Bronchial epithelial cell (primary cell): Measurements from ENCODE around the gene NET1. TPM values are rescaled to one million over a fixed set of nuclear protein-coding genes. Genes with fewer than 3 reads are reported as not detected.

Source experiments
- DNase-seq: peaks from one replicate; pipeline ENCODE4 v3.0.0-alpha.2; 2010; ENCODE audit warnings: low read depth
- FAIRE-seq: peaks from 2 replicates; lab custom pipeline; 2011; peaks lifted over from hg19 to GRCh38; lab: Jason Lieb, UNC
- H3K27me3 ChIP-seq: 2 replicates; pipeline ENCODE4 v1.5.1; 2011; ENCODE audit warnings: low read length; ENCODE audit not compliant: control insufficient read depth, insufficient read depth
- H3K36me3 ChIP-seq: 2 replicates; pipeline ENCODE4 v1.5.1; 2011; ENCODE audit warnings: low read length; ENCODE audit not compliant: control insufficient read depth, insufficient read depth
- H3K4me3 ChIP-seq: 2 replicates; pipeline ENCODE4 v1.5.1; 2011; ENCODE audit warnings: mild to moderate bottlenecking, low read depth, low read length, control low read depth
- total RNA-seq: library from RNA; depleted of rRNA; stranded (reverse); fragments of >200 nt; gene quantifications from 2 replicates; pipeline ENCODE4 v1.2.1, GENCODE V29; 2014
- TF ChIP-seq, protein P1 (sequence below): IDR thresholded peaks from 2 replicates; pipeline ENCODE4 v1.5.1; 2011; ENCODE audit warnings: mild to moderate bottlenecking, moderate library complexity, low read length, control low read depth, inconsistent platforms; ENCODE audit not compliant: insufficient read depth, severe bottlenecking

Gene NET1
- total RNA-seq, 1 donor from 2014 or later, result 118 TPM

DNA sequence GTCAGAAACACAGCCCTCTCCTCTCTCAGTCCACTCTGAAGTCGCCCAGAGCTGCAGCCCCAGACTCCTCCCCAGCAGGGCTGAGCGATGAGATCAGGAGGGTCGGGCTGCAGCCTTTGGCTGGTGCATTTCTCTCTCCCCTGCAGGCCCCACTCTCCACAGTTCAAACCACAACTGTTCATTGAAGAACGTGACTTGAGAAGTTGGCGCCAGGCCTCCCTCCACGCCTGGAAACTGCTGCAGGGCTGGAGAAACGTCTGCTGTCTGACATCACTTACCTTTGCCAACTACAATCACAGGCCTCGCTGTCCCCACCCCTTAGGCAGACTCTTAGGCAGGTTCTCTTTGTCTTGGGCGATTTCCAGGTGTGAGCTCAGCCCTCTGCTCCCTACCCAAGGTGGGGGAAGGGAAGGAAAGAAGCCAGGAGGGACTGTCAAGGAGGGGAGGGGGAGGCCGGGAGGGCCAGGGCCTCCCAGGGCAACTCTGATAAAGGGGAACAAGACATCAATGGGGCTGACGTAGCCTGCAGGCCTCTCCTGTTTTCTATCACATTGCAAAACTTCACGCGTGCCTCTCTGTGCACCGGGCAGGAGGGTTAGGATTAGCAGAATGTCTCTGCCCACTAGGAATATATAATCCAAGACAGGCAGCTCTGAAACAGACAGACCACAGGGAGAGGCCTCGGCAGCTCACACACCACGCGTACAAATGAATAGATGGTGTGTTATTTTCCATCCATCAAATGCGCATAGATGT is 54.3 kb downstream of the NET1 start:
- FAIRE-seq (peak; percentile 93), DNase-seq (peak; percentile 94)
- TF ChIP-seq, protein P1, sequence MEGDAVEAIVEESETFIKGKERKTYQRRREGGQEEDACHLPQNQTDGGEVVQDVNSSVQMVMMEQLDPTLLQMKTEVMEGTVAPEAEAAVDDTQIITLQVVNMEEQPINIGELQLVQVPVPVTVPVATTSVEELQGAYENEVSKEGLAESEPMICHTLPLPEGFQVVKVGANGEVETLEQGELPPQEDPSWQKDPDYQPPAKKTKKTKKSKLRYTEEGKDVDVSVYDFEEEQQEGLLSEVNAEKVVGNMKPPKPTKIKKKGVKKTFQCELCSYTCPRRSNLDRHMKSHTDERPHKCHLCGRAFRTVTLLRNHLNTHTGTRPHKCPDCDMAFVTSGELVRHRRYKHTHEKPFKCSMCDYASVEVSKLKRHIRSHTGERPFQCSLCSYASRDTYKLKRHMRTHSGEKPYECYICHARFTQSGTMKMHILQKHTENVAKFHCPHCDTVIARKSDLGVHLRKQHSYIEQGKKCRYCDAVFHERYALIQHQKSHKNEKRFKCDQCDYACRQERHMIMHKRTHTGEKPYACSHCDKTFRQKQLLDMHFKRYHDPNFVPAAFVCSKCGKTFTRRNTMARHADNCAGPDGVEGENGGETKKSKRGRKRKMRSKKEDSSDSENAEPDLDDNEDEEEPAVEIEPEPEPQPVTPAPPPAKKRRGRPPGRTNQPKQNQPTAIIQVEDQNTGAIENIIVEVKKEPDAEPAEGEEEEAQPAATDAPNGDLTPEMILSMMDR, result no peak
- Histone ChIP-seq H3K36me3 (no peaks in the 10 kb centered on the region), H3K27me3 (no peaks in the 10 kb centered on the region), H3K4me3 (no peak overlapping the region)

DNA sequence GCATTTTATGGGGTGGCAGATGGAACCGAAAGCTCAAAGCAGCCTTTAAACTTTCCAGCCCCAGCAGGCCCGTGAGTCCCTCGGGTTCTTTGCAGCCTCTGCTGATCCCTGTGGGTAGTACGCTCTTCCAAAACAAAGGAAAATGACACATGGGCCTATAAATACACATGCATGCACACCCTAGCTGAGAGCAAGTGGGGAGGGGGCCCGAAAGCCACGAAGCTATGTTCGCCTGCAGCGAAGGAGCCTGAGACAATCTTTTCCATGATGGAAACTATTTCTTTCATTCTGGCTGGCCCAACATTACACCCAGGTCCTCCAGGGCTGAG is 54.8 kb downstream of the NET1 start:
- DNase-seq (no peak), FAIRE-seq (peak; percentile 32)
- no peak overlapping the region for H3K4me3 ChIP-seq
- H3K36me3 ChIP-seq, result no peaks in the 10 kb centered on the region
- no peaks in the 10 kb centered on the region for H3K27me3 ChIP-seq
- TF ChIP-seq, protein P1, result no peak

DNA sequence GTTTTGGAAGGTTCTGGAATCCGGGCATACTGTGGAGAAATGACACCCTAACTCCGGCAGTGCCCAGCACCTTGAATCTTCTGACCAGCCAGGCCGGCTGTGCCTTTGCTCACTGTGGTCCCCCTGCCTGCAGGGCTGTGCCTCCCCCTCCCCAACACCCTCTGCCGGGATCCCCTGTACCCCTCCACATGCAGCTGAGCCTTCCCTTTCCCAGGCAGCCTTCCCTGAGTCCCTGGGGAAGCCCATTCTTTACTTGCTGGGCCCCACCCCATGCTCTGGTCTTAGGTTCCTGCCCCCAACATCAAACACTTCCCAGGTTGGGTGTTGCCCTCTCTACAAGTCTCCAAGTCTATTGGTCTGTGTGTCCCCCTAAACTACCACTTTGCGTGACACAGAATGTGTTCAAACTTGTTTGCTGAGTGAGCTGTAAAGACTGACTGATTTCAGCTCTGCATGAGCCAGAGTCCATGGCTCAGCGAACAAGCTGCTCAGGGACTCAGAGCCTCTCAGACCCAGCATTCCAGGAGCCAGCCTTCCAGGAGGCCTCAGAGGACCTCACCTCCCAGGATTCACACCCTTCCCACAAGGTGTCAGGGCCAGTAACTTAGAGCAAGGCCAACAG is 55.4 kb downstream of the NET1 start:
- FAIRE-seq (peak; percentile 88), DNase-seq (peak; percentile 74)
- Histone ChIP-seq H3K27me3 (no peaks in the 10 kb centered on the region), H3K36me3 (no peaks in the 10 kb centered on the region), H3K4me3 (no peak overlapping the region)
- TF ChIP-seq, protein P1, result no peak

DNA sequence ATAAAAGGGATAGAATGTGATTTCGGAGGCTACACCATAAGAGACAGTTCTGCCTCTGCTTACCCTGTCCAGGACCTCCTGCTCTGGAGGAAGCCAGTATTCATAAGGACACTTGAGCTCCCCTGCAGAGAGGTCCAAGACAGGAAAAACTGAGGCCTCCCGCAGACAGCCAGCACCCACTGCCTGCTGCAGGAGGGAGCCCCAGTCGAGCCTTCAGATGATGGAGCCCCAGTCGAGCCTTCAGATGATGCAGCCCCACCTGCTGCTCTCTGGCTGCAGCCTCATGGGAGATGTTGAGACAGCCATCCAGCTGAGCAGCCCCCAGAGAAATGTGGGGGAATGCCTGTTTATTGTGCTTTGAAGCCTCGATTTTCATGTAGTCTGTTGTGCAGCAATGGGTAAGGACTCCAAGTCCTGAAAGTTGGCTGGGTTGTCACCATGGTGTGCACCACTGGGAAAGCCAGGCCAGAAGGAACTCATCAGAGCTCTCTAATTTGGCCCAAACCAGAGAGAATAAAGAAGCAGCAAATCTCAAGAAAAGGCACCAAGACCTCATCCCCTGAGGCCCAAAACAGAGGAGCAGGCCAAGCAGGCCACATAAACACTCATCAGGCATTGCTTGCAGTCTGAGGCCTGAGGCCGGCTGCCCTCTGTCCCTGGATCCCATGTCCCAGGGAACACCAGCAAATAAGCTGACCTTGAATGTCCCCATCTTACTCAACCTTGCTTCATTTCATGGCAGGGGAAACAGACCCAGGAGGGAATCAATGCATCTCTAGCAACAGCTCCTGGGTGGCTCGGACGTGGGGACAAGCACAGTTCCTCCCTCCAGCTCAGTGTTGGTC is 56.1 kb downstream of the NET1 start:
- H3K36me3 ChIP-seq, result no peaks in the 10 kb centered on the region
- H3K4me3 ChIP-seq, result no peak overlapping the region
- no peaks in the 10 kb centered on the region for H3K27me3 ChIP-seq
- peak; percentile 60 for FAIRE-seq
- no peak for DNase-seq
- TF ChIP-seq, protein P1, result no peak

DNA sequence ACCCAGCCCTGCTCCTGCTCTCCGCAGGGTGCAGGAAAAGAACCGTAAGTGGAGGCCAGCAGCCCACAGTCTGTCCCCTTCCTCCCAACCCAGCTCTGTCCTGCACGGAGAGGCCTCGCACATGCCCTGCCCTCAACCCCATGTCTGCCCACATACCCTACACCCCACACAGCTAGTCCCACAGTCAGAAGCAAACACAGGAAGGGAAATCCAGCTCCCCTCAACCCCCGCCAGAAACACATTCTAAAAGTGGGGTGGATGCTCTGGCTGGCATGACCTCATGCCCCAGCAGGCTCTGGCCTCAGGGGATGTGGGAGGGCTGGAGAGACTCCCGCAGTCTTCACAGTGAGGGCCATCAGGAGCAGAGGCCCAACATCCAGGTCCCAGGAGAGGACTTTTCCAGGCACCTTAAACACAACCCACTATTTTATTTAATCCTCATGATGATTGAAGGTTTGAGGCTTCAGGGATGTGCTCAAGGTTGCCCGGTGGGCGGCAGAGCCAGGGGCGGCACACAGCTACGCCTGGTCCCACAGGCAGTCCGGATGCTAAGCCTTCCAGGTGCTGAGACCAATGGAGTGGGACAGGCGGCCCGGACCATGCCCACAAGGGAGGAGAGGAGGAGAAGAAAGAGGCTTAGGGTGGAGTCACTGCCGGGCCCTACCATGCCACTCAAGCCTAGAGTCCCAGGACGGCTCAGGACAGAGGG is 57.1 kb downstream of the NET1 start:
- FAIRE-seq (no peak), DNase-seq (no peak)
- Histone ChIP-seq H3K36me3 (no peaks in the 10 kb centered on the region), H3K27me3 (no peaks in the 10 kb centered on the region), H3K4me3 (no peak overlapping the region)
- TF ChIP-seq, protein P1, result no peak
